Stimulated activated CD4-positive, alpha-beta T cell treated with anti-CD3 and anti-CD28 coated beads, Interleukin-1b, Interleukin-23, amount 100 ng/mL, for 4 hours (primary cell): ENCODE measurements around the gene SDK1.

Experiments used
- DNase-seq, 2 donors: peaks; one replicate each; pipeline ENCODE4 v3.0.0-alpha.2; 2020; ENCODE audit warnings: low read depth in 2 of 2

Gene SDK1

DNA sequence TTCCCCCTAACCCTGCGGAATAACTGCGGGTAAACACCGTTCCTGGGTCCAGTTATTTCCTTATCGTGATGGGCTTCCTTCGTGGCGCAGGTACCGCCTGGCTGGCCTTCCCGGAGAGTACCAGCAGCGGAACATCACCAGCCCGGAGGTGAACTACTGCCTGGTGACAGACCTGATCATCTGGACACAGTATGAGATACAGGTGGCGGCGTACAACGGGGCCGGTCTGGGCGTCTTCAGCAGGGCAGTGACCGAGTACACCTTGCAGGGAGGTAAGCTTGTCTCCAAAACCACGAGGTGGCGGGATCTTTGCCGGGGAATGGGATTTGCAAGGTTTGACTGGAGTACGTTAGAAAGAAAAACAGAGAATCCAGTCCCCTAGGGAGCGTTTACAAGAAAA, 716.0 kb downstream of the SDK1 start:
- no peak for DNase-seq

DNA sequence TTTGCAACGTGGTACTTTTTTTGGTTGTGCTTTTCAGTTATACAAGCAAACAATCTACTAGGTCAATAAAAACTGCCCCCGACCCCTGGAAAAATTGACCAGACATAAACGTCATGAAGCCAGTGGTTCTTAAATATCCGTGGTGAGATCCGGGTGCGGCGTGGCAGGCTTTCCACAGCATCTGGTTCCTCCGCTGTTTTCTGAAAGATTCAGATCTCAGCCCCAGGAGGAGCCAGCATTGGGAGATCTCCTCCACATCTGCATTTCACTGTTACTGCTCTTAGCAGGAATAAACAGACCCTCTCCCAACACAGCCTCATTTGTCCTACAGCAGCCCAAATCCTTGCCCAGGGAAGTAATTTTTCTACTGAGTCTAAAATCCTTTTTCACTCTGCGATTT, 716.7 kb downstream of the SDK1 start:
- no peak for DNase-seq

DNA sequence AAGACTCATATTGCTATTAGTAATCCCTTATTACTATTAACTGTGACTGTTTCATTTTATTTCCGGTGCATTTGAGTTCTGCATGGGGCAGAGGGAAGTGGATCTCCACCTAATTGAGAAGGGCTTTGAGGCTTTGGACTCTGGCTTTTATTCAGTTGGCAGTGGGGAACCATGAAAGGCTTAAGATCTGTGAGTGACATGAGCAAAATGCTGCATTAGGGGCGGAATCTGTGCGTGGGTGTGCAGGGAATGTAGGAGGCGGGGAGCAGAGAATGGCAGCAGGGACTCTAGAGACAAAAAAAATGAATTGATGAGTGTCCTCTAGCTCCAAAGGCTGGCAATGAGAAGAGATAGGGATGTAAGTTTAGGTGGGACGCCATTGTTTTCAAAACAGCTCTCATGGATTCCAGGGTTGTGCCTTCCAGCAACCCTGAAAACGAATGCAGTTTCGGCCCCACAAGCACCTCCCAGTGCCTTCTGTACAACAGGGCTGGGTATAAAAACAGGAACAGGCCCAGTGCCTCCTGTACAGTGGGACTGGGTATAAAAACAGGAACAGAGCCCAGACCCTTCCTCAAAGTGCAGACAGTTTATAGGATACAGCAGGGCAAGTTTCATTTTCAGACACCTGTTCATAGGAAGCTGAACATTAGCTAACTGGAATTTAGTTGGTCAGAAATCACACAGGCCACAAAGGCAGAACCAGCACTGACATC, 717.7 kb downstream of the SDK1 start:
- DNase-seq: no peak

DNA sequence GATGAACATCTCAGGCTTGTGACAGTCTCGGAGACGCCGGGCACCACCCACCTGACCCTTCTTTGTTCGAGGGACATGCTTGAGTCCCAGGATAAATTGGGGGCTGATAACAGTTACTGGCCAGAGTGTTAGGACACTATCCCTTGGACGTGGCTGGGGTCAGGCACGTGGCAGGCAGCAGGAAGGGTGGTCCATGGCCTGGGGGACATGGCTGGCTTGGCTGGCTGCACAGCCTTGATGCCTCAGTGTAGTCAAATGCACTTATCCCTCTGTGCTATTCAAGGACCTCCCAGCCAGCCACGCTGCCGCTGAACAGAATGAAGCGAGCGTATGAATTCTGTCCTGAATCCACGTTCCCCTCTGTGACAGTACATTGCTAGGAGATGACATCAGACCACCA, 719.0 kb downstream of the SDK1 start:
- no peak for DNase-seq

DNA sequence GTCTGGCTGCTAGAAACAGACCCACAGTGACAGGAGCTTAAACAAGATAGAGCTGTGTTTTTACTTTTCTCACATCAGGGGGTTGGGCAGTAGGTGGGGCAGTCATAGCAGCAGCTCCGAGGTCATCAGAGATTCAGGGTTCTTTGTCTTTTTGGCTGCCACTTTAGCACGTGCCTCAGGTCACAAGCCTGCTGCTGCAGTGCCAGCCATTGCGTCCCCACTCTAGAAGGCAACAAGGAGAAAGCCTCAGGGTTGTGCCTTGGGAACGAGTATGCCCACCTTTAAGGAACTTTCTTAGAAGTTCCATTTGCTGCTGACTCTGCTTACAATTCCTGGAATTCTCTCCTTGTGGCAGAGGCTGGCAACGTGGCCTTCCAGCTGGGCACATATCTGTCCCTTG, 720.4 kb downstream of the SDK1 start:
- no peak for DNase-seq

DNA sequence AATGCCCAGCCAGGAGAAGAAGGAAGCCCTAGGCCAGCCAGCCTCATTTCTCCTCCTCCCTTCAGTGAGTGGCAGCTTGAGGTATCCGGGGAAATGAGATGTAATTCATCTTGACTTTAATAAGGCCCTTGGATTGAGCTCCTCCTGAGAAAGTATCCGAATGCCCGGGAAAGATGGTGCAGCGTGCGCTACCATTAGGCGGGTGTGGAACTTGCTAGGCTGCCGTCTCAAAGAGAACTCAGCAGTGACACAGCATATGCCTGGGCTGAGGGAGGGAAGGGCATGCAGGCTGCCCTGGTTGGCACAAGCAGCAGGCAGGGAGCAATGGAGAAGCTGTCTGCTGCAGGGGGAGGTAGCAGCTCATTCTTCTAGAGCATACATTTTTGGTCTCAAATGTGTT, 721.2 kb downstream of the SDK1 start:
- DNase-seq: no peak

DNA sequence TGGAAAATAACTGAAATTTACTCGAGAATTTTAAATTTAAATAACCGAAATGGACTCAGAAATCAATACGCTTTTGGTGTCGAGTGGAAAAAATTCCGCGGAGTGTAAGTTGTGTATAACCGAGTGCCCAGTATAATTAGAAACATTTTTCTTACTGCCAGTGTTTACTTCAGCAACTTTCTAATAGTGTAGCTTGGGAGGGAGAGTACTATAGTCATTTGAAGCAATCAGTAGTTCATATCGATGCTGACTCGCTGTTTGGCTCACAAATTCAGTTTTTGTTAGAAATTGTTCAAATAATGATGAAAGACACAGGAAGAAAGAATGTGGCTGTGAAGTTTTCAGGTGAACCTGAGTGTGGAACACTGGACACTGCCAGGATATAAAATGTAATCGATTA, 722.5 kb downstream of the SDK1 start:
- no peak for DNase-seq

DNA sequence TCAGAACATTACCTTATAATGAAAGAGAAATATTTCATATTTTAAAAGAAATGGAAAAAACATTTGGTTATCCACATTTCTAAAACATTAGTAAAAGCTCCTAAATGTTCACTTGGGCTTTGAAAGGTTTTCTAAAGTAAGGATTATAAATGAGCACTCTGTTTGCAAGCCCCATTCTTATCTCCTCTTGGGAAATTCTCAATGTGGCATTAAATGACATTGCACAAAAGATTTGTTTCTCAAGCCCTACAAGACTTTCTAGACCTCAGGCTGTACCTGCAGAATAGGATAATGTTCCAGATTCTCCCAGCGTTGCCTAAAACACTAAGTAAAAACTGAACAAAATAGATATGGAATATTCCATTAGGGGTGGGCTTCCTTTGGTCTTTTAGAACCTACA, 723.1 kb downstream of the SDK1 start:
- no peak for DNase-seq

DNA sequence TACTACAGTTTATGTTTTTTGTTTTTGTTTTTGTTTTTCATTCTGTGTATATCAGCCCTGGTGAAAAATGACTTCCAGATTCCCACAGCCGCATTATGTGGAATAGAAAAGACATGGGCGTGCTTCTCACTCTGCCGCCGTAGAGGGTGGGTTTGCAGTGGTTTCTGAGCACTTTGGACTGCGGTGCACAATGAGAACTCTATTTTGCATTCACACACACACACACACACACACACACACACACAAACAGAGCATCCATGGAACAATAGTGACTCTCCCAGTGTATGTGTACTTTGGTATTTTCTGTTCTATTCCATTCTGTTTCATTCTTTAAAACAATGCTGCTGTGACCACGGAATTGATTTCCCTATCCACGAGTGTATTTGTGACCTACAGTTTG, 723.8 kb downstream of the SDK1 start:
- no peak for DNase-seq

DNA sequence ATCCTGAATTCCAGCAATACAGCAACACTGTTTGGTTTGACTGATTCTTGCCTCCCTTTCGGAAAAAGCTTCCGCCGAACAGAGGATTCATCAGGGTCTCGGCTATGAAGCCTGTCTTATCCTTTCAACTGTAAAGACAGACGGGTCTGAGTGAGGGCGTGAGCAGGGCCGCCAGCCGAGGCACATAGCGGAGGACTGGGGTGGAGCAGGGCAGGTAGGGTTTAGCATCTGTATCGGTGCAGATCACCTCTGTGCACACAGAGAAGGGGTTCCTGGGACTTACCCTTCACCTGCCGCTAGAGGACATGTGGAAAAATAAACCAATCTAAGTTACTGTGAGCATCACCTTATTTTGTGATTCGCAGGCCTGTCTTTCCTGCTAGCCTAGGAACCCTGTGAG, 724.2 kb downstream of the SDK1 start:
- no peak for DNase-seq

DNA sequence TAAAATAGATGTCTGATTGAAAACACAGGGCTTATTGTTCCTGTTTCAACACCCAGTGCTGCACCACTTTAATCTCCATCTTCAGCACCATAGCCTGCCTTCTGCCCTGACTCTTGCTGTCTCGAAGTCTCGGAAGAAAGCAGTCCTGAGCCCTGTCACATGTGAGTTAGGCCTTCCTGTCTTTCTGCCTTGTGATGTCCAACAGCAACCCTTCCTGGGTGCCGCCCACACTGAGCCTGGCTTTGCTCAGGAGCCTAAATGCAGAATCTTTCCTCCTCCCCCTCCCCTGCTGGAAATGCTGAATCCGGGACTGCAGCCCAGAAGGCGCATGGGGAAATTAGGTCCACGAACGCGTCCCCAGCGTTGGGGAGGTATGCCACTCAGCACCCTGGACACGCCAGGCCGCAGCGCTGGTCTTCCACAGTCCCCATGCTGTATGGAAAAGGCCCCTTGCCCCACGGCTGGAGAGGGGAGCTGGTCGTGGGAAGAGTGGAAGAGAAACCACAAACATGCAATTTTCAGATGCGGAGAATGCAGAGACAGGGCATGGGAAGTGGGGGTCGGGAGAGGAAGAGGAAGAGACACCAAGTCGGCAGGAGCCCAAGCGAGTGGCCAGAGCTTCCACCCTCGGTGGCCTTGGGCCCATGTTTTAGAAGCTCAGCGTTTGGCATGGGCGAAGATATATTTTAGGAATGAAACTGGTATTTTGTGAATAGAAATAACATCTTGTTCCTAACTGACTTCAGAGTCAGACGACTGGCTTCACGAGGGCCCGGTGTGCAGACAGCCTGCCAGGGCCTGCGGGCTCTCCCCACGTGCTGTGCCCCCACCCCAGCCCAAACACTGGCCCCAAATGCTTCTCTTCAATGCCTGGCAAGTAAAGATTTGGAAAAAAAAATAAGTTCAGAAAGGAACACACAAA, 724.9 kb downstream of the SDK1 start:
- no peak for DNase-seq

DNA sequence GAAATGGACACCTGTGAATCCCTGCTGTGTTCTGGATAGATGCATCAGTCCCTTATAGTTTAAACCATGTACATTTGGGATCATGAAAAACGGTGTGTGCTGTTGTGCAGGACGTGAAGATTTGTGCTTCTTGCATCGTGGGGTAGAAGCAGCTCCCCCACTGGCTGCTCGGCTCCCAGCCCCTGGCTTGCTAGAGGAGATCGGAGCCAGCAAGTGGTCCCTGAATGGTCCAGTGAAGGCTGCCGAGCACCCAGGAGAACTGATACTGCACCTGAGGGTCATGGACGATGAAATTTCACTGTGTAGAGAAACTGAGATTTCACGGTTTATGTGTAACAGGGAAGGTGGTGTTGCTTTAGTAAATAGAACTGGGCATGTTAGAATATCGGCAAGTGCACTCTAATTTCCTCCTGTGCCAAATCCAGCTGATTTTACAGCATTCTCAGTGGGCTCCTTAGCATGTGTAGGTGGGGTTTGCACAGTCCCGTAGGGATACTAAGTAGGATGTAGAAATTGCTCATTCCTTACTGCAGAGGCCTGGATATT, 726.0 kb downstream of the SDK1 start:
- no peak for DNase-seq

DNA sequence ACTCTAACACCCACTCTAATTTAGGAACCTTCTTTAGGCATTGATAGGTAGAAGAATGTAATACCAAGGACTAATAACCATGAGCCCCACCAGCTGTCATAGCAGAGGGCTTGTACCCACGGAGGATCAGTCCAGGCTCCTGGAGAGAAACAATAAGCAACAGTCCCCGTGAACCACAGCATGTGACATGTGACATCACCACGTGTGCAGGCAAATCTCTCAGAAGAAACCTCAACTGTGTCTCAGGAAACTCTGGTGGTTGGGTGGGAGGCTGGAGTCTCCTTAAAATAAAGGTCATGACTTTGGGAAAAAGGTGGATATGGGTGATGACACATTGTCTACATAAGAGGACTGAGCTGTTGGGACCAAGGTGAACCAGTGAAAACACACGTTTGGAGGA, 727.2 kb downstream of the SDK1 start:
- DNase-seq: no peak

DNA sequence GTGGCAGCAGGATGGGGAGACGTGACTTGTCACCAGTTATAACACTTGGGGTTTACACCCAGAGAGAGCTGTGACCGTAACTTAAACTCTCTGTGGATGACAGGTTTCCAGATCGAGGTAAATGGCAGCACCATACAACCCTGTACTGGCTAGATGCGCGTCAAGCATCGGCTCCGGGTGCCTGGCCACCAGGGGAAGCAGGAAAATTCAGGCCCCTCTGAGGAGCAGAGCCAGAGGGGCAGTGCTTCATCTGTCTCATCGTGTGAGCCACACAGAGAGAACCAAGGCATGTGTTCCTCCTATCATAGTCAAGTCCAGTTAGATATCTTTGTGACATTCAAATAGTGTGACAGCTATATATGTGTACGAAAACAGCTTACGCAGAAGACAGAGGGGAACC, 728.9 kb downstream of the SDK1 start:
- DNase-seq: no peak

DNA sequence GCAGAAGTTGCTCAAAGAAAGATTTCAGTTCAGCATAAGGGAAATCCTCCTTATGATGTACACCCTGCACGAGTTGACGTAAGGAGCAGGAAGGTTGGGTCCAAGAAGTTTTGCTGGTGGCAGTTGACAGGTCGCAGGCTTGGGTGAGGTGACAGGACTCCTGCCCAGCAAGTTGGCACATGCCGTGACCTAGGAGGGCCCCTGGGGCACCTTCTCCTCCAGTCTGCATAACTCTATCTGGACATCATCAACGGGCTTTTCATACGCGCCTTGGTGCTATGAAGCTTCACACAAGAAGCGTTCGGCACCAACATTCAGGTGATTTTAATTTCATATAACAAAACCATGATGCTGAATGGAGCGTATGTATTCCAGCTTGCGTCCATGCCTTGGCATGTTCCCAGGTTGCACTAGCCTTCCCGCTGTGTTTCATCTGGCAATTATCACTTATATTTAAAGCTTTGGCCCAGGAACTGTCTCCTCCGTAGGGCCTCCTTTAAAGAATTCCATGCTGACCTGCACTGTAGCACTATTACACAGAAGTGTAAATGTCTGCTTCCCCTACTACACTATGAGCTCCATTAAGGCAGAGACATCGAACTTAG, 729.4 kb downstream of the SDK1 start:
- DNase-seq: no peak

DNA sequence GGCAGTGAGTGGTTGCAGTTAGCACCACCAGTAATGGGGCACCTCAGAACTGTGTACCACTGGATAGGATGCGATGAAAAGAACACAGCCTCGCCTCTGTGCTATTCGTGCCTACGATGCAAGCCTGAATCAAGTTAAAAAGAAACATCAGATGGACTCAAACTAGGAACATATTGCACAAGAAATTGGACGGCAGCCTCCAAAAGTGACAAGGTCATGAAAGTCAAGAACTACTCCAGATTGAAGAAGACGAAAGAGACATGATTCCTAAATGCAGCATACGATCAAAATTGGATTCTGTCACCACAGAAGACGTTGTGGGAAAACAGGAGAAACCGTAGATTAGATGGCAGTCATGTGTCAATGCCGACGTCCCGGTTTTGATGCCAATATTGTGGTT, 732.9 kb downstream of the SDK1 start:
- no peak for DNase-seq

DNA sequence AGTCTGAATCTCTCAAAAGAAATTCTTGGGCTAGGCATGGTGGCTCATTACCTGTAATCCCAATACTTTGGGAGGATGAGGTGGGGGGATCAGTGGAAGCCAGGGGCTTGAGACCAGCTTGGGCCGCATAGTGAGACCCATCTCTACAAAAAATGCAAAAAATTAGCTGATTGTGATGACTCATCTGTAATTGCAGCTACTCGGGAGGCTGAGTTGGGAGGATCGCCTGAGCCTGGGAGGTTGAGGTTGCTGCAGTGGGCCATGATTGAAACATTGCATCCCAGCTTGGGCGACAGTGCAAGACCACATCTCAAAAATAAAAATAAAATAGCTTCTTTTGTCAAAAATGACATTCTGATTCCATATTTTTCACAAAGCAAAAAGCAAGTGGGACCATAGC, 736.3 kb downstream of the SDK1 start:
- DNase-seq: no peak

DNA sequence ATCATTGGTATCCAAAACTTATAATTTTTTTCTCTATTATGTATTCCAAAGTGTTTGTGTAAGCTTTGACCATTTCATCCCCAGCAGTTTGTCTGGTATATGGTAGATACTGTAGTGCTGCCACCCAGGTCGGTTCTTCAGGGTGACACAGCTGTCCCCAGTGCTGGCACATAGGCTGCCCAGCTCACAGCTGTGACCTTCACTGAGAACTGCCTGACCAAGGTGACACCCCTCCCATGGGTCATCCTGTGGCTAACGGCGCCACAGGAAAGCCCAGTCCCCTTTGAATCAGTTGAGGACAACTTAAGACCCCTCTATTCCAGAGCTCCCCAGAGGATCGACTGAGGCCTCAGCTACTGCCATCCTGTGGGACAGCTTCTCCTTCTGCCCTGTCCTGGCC, 736.8 kb downstream of the SDK1 start:
- no peak for DNase-seq

DNA sequence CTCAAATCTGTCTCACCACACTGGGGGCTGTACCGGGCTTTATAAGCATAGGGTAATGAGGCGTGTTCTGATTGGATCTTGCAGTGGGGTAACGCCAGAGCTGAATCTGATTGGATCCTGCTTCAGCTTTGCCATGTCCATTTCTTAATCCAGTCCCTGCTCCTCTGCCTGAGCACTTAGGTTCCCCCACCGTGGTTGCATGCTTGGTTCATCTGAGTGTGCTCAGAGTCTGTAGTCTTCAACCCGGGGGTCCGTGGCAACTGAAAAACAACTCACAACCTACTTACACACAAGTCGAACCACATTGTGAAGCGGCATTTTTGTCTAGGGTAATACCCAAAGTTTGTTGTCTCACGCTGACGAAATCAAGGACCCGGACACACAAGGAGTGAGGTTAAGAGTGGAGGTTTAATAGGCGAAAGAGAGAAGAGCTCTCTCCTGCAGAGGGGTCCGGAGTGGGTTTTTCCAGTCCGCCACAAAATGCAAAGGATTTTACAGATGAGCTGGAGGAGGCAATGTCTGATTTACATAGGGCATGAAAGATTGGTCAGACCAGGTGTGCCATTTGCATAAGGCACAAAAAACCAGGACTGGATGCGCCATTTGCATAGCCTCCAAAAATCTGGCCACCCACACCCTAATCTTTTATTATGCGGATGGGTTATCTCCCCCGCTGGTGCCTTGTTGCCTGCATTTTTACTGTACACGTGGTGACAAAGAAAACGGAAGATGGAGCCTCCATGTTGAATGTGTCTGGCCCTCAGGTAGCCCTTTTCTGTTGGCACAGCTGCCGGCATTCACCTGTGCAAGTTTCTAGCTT, 739.3 kb downstream of the SDK1 start:
- DNase-seq: no peak

DNA sequence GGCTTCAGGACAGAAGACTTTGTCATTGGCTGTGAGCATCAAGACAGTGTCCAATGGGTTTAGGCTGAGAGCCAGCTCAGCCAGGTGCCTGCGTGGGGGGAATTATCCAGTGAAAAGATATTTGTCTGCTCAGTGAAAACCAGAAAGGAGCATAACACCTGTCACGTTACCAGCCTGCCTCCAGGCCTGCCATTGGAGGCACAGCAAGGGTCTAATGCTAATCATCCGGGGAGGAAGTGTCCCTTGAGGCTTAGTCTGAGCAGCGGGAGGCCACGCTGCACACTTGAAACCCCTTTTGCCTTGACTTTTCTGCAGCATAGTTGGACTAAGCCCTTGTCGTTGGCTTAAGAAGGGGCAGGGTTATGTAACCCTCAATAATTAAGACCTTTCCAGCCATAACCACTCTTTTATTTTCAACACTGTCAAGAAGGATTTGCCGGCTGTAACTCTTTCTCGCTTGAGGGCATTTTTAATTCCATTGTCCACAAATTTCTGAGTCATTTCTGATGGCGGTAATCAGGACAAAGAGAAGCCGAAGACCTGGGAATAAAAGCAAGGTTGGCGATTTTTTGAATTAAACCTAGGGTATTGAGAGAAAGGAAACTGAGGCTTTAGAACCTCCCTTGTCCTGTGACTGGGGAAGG, 741.5 kb downstream of the SDK1 start:
- DNase-seq: no peak

DNA sequence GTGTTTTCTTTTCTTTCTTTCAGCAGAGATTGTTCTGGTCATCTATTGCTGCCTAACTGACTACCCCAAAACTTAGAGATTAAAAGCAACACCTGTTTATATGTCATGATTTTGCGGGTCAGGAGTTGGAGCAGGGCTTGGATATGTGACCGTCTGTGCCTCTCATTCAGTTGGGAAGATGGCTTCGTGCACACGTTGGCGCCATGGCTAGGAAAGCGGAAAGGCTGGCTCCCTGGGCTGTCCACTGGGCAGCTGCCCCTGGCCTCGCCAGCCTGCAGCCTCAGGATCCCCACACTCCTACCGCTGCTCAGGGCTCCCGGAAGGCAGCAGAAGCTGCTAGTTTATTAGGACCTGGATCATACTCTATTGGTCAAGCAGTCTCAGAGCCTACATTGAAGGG, 742.9 kb downstream of the SDK1 start:
- DNase-seq: no peak
